ENCODE results near the gene EEF2K.

The EEF2K gene

DNA sequence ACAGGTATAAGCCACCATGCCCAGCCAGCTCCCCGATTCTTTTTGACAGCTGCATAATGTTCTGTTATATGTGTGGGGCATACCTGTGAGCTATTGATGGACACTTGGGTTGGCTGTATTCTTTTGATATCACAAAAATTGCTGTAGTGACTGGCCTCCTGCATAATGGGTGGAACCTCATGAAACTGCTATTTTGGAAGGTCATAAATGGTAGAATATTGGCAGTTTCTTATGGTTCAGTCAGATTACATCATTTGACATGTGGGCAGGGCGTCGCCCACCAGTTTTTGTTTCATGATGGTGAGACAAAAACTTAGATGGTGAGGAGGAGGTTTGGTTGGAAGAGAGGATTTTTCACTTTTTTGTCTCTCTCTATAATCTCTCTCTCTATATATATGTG is 64.4 kb downstream of the EEF2K start:
- H3K4me3 ChIP-seq (ENCODE audit: low read depth, low read length), result no peak overlapping the region
- TF ChIP-seq MYC (IDR thresholded peaks at IDR 0.05; ENCODE audit: low read depth, low read length) (no peak), MAX (IDR thresholded peaks at IDR 0.05; ENCODE audit: low read depth, low read length) (no peak), POLR2A (IDR thresholded peaks at IDR 0.05; ENCODE audit: extremely low read depth, insufficient read length) (no peak)
- TF ChIP-seq, protein P1, sequence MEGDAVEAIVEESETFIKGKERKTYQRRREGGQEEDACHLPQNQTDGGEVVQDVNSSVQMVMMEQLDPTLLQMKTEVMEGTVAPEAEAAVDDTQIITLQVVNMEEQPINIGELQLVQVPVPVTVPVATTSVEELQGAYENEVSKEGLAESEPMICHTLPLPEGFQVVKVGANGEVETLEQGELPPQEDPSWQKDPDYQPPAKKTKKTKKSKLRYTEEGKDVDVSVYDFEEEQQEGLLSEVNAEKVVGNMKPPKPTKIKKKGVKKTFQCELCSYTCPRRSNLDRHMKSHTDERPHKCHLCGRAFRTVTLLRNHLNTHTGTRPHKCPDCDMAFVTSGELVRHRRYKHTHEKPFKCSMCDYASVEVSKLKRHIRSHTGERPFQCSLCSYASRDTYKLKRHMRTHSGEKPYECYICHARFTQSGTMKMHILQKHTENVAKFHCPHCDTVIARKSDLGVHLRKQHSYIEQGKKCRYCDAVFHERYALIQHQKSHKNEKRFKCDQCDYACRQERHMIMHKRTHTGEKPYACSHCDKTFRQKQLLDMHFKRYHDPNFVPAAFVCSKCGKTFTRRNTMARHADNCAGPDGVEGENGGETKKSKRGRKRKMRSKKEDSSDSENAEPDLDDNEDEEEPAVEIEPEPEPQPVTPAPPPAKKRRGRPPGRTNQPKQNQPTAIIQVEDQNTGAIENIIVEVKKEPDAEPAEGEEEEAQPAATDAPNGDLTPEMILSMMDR (IDR thresholded peaks at IDR 0.05; ENCODE audit: low read depth, low read length), result no peak
- no peak for DNase-seq (ENCODE audit: low read depth)

DNA sequence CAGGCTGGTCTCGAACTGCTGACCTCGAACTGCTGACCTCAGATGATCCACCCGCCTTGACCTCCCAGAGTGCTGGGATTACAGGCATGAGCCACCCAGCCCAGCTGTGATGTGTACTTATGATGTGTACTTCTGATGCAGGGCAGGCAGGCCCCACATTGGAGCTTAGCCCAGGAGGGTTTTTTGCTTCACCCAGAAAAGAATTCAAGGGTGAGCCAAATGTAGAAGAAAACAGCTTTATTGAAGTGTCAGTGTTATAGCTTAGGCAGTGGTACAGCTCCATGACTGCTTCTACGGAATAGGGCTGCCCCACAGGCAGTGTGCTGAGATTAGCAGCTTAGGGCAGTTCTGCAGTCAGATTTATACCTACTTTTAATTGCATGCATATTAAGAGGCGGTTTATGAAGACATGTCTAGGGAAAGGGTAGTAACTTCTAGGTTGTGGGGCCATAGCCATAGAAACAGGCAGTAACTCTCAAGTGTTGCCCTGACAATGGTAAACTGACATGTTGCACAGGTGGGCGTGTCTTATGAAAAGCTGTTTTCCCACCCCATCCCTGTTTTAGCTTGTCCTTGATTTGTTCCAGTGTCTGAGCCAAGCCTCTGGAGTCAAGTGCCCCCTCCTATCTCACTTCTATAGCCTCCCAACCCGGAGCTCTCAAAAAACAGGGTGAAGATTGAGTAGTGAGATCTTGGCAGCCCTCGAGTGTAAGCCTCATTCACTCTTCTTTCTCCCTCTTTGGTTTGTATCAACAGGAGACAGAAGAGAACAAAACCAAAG is 67.0 kb downstream of the EEF2K start:
- no peak overlapping the region for H3K4me3 ChIP-seq (ENCODE audit: low read depth, low read length)
- TF ChIP-seq MAX (IDR thresholded peaks at IDR 0.05; ENCODE audit: low read depth, low read length) (no peak), POLR2A (IDR thresholded peaks at IDR 0.05; ENCODE audit: extremely low read depth, insufficient read length) (no peak), MYC (IDR thresholded peaks at IDR 0.05; ENCODE audit: low read depth, low read length) (no peak)
- TF ChIP-seq, protein P1 (IDR thresholded peaks at IDR 0.05; ENCODE audit: low read depth, low read length), result no peak
- DNase-seq (ENCODE audit: low read depth), result no peak

DNA sequence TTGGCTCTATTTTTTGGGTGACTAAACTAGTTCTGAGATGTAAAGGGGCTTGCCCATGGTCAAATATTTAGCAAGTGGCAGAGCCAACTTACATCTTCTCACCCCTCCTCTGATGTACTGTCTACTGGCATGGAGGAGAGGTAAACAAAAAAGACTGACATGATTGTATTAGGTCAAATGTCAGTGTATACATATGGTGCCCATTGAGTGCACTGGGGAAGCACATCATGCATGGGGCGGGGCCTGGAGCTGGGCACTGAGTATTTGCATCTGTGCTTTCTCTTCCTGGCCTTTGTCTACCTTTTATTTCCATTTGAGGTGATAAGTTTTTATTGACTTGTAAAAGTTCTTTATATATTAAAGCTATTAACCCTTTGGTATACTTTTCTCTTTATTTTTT is 68.8 kb downstream of the EEF2K start:
- H3K4me3 ChIP-seq (ENCODE audit: low read depth, low read length), result no peak overlapping the region
- TF ChIP-seq MAX (IDR thresholded peaks at IDR 0.05; ENCODE audit: low read depth, low read length) (no peak), MYC (IDR thresholded peaks at IDR 0.05; ENCODE audit: low read depth, low read length) (no peak), POLR2A (IDR thresholded peaks at IDR 0.05; ENCODE audit: extremely low read depth, insufficient read length) (no peak)
- TF ChIP-seq, protein P1 (IDR thresholded peaks at IDR 0.05; ENCODE audit: low read depth, low read length), result no peak
- DNase-seq (ENCODE audit: low read depth), result no peak

GRCh38 chr16:22278441-22279230 is 72.6 kb downstream of the EEF2K start:
- no peak overlapping the region for H3K4me3 ChIP-seq (ENCODE audit: low read depth, low read length)
- peak; percentile 17 for DNase-seq (ENCODE audit: low read depth)
- no peak for TF ChIP-seq MYC (IDR thresholded peaks at IDR 0.05; ENCODE audit: low read depth, low read length)
- TF ChIP-seq MAX (IDR thresholded peaks at IDR 0.05; ENCODE audit: low read depth, low read length), result no peak
- TF ChIP-seq POLR2A (IDR thresholded peaks at IDR 0.05; ENCODE audit: extremely low read depth, insufficient read length), result no peak
- TF ChIP-seq, protein P1 (IDR thresholded peaks at IDR 0.05; ENCODE audit: low read depth, low read length), result no peak

- no peak for DNase-seq (ENCODE audit: low read depth)
- no peak overlapping the region for H3K4me3 ChIP-seq (ENCODE audit: low read depth, low read length)
- TF ChIP-seq MAX (IDR thresholded peaks at IDR 0.05; ENCODE audit: low read depth, low read length), result no peak
- TF ChIP-seq, protein P1 (IDR thresholded peaks at IDR 0.05; ENCODE audit: low read depth, low read length), result no peak
- no peak for TF ChIP-seq POLR2A (IDR thresholded peaks at IDR 0.05; ENCODE audit: extremely low read depth, insufficient read length)
- no peak for TF ChIP-seq MYC (IDR thresholded peaks at IDR 0.05; ENCODE audit: low read depth, low read length)
These were observed 76.3 kb downstream of the EEF2K start for GRCh38 chr16:22282254-22282892.

All from NB4 (cell line).